Brain microvascular endothelial cell (primary cell): ENCODE data around the gene OR5AU1.

Source experiments
- DNase-seq: peaks from one replicate; pipeline ENCODE4 v3.0.0-alpha.2; 2020
- H3K27ac ChIP-seq: fragments of 250-450 bp; sonication (Bioruptor Pico); 2 replicates; pipeline ENCODE4 v1.5.1; 2020; ENCODE audit warnings: mild to moderate bottlenecking, moderate library complexity
- H3K27me3 ChIP-seq: fragments of 250-450 bp; sonication (Bioruptor Pico); replicated peaks from 2 replicates; pipeline ENCODE4 v1.5.1; 2020; ENCODE audit warnings: mild to moderate bottlenecking
- H3K36me3 ChIP-seq: fragments of 250-450 bp; sonication (Bioruptor Pico); replicated peaks from 2 replicates; pipeline ENCODE4 v1.5.1; 2020; ENCODE audit warnings: mild to moderate bottlenecking
- H3K4me3 ChIP-seq: 2 replicates; pipeline ENCODE4 v1.5.1; 2011; ENCODE audit warnings: low read depth, mild to moderate bottlenecking, control low read depth, low read length, moderate library complexity
- CTCF ChIP-seq: IDR thresholded peaks from 2 replicates; pipeline ENCODE4 v1.5.1; 2011; ENCODE audit warnings: low read depth, mild to moderate bottlenecking, moderate library complexity, low read length, control low read depth, inconsistent platforms; ENCODE audit errors: missing control alignments
- in situ Hi-C: cut with HindIII; loops from 2 replicates; pipeline ENCODE4 v1.10.0; 2017; ENCODE audit warnings: low sequenced_read_pairs, low pct_ligation_motif_present

The OR5AU1 gene

GRCh38 chr14:21192875-21193535 is 37.1 kb upstream of the OR5AU1 start:
- Histone ChIP-seq H3K27ac (no peak overlapping the region), H3K36me3 (no peaks in the 10 kb centered on the region), H3K4me3 (no peak overlapping the region), H3K27me3 (no peaks in the 10 kb centered on the region)
- TF ChIP-seq CTCF, result no peak
- in situ Hi-C loops, result no loop called here
- DNase-seq, result no peak

GRCh38 chr14:21192447-21192822 is 36.6 kb upstream of the OR5AU1 start:
- H3K36me3 ChIP-seq, result no peaks in the 10 kb centered on the region
- H3K4me3 ChIP-seq, result peak overlapping the region; percentile 24
- no peak for TF ChIP-seq CTCF
- in situ Hi-C loops, result no loop called here
- no peak overlapping the region for H3K27ac ChIP-seq
- no peak for DNase-seq
- no peaks in the 10 kb centered on the region for H3K27me3 ChIP-seq

- no peak for DNase-seq
- no peaks in the 10 kb centered on the region for H3K27me3 ChIP-seq
- no peaks in the 10 kb centered on the region for H3K36me3 ChIP-seq
- no peak overlapping the region for H3K27ac ChIP-seq
- no peak for TF ChIP-seq CTCF
- H3K4me3 ChIP-seq, result peak overlapping the region; percentile 29
- in situ Hi-C loops, result no loop called here
Observed at GRCh38 chr14:21191809-21192446, 36.1 kb upstream of the OR5AU1 start.

- in situ Hi-C loops, result no loop called here
- no peak overlapping the region for H3K4me3 ChIP-seq
Observed at GRCh38 chr14:21191261-21191808, 35.5 kb upstream of the OR5AU1 start.

GRCh38 chr14:21185491-21185890 is 29.6 kb upstream of the OR5AU1 start:
- DNase-seq, result no peak
- no peaks in the 10 kb centered on the region for H3K27me3 ChIP-seq
- no peak overlapping the region for H3K4me3 ChIP-seq
- no peaks in the 10 kb centered on the region for H3K36me3 ChIP-seq
- in situ Hi-C loops, result no loop called here
- TF ChIP-seq CTCF, result no peak
- H3K27ac ChIP-seq, result no peak overlapping the region

More at GRCh38 chr14:21191261-21191808, 35.5 kb upstream of the OR5AU1 start:
- DNase-seq, result no peak
- no peak overlapping the region for H3K27ac ChIP-seq
- H3K36me3 ChIP-seq, result no peaks in the 10 kb centered on the region
- TF ChIP-seq CTCF, result no peak
- no peaks in the 10 kb centered on the region for H3K27me3 ChIP-seq
